NCI-H1417 treated with DMSO at 0.1 percent for 48 hours (cell line): ENCODE results near the gene CDC14A.
"Not testable (repeated sequence)": the region's sequence is repeated elsewhere in the genome, so short reads cannot be mapped to it uniquely, and the experiment has no call there.

Experiments
- DNase-seq: peaks from one replicate; lab custom pipeline; 2025; lab: John Stamatoyannopoulos, UW

CDC14A gene

GRCh38 chr1:100404821-100405220 lies 52.5 kb downstream of the CDC14A start:
- DNase-seq, result no peak

DNA sequence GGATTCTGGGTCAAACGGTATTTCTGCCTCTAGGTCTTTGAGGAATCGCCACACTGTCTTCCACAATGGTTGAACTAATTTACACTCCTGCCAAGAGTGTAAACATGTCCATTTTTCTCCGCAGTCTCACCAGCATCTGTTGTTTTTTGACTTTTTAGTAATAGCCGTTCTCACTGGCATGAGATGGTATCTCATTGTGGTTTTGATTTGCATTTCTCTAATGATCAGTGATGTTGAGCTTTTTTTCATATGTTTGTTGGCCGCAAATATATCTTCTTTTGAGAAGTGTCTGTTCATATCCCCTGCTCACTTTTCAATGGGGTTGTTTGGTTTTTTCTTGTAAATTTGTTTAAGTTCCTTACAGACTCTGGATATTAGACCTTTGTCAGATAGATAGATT lies 53.6 kb downstream of the CDC14A start:
- not testable (repeated sequence) for DNase-seq

DNA sequence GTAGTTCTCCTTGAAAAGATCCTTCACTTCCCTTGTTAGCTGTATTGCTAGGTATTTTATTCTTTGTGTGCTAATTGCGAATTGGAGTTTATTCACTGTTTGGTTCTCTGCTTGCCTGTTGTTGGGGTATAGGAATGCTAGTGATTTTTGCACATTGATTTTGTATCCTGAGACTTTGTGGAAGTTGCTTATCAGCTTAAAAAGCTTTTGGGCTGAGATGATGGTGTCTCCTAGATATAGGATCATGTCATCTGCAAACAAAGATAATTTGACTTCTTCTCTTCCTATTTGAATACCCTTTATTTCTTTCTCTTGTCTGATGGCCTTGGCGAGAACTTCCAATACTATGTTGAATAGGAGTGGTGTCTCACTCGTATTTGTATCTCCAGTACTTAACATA lies 55.1 kb downstream of the CDC14A start:
- not testable (repeated sequence) for DNase-seq

DNA sequence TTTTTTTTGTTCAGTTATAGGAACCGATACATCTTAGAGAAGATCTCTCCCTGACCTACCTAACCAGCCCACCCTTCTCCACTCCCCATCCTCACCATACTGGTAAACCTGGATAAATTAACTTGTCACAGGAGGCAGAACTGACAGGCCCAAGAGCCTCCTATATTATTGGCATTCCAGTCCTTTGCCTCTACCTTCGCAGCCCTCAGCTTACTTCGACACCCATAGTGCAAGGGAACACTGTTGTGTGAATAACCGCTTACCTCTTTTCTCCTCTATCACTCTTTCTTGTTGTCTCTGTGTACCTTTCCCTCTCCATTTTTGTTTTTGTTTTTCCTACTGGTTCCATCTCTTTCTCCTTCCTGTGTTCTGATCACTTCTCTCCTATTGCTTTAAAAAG lies 58.7 kb downstream of the CDC14A start:
- no peak for DNase-seq

DNA sequence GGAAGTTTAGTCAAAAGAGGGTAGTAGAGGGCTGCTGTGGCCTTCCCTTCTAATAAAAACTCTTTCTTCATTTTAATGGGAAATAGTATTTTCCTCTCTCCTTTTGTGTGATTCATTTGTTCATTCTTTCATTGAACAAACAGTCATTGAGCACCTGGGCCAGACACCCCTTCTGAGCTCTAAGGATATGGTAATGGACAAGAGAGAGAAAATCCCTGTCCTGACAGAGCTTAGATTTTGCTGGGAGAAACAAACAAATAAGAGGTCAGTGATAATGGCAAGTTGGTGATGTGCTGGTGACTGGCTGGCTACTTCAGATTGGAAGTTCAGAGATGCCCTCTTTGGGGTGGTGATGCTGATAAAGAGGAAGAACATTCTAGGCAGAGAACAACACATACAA lies 59.3 kb downstream of the CDC14A start:
- DNase-seq, result no peak

DNA sequence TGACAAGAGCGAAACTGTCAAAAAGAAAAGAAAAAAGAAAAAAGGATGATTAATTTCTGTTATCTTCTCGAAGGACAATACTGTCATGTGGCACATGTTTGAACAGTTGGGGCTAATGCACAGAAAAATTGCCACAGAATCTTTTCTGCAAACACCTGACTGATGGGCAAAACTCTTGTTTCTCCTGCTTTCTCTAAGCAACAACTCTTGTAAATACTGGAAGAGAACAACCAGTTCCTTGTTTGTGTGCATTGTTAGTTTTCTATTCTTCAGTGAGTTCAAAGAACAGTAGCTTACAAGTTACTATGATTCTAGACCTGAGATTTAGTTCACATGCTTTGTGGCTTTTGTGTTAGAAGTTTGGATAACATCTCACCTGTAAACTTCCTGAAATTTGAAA lies 60.7 kb downstream of the CDC14A start:
- DNase-seq, result no peak

DNA sequence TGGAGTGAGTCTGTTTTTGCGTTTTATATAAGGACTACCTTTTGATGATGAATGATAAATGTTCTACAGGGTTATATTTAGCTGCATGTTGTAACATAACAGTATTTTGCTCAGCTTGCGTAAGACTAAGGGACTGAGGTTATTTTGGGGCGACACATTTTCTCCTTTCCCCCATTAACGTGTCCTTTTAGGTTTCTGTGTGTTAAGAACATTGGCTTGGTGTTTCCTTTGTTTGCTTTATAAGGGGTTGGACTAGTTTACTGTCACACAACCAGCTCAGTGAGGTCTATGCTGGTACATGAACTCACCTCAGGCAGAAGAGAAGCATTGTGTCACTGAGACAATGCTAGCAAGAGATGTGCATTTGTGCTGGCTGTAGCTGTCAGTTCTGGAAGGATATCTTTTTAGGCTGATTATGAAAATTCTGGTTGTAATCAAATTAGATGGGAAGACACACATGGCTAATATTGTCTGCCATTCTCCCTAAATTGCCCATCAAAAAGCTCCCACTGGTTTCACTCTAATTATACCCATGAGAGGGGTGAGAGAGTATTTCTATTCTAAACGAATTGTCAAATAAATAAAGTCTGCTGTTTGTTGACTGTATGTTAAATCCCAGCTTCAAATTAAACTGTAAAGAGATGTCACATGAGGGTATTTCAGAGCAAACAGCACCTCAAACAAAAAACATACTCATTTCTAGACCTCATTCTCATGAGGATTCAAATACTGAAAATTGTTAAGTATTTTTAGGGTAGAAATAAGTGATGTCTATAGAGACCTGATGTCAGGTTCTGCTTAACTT lies 62.6 kb downstream of the CDC14A start:
- peak; percentile 27 for DNase-seq

DNA sequence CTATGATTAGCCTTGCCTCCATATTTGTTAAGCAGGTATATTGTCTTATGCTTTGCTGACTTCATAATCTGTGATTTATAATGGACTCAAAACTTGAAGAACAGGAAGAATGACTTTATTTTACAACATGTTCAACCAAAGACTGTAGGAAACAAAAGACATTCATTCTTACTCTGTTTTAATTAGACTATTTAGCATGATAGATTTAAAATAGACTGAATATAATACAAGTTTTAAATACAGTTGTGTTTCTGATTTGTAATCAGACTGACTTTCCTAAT lies 63.1 kb downstream of the CDC14A start:
- DNase-seq, result no peak

GRCh38 chr1:100419072-100419471 lies 66.8 kb downstream of the CDC14A start:
- DNase-seq, result no peak

DNA sequence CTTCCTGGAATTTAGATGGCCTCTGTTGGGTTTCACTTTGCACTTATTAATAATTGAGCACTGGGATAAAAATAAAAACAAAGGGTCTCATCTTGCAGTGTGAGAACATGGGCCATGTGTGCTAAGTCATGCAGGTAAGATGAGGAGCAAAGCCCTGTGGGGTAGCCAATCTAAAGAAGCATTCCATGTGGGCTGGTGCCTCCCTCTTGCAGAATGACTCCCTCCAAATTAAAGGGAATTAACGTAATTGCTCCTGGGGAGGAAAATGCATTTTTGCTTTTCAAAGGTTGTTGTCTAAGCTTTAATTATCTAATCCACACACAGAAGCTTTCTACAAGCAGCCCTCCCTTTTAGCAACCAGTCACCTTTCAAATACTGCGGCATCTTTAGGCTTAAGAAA lies 69.8 kb downstream of the CDC14A start:
- DNase-seq, result no peak

GRCh38 chr1:100423832-100424337 lies 71.6 kb downstream of the CDC14A start:
- DNase-seq, result no peak

DNA sequence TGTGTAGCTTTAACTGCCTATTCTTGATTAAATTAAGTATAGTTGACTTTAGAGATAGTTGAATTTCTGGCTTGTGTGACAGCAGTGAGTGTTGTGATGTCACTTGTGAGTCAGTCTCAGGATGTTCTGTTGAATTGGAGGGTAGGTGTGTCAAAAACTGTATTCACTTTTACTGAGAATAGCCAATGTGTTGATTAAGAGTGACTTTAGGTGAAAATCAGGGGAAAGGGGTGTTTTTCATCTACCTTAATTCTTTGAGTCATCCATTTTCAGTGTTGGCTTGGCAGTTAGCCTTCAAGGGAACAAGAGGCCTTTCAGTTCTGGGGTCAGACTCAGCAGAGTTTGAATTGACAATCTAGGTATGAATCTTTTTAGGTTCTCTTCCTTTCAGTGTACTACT lies 75.9 kb downstream of the CDC14A start:
- DNase-seq, result no peak

DNA sequence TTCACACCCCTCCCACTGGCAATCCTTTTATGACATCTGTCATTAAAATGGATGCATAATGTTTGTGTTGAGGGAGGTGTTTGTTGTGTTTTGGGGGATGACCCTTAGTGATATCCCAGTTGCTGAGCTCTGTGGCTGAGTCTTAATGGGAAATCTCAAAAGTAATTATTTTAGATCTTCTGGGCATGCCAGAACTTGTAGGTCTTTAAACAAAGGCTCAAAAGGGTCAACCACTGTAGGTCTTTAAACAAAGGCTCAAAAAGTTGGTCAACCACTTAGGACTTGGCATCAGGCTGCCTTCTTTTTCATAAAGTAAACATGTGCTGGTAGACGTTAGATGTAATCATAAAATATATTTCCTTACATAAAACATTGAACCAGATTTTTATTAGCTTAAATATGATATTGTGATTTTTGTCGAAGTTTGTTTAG lies 78.0 kb downstream of the CDC14A start:
- no peak for DNase-seq

GRCh38 chr1:100431954-100432353 lies 79.6 kb downstream of the CDC14A start:
- DNase-seq, result no peak

- DNase-seq, result no peak
These were observed 81.3 kb downstream of the CDC14A start for GRCh38 chr1:100433563-100433962.

GRCh38 chr1:100434831-100435230 lies 82.5 kb downstream of the CDC14A start:
- no peak for DNase-seq

DNA sequence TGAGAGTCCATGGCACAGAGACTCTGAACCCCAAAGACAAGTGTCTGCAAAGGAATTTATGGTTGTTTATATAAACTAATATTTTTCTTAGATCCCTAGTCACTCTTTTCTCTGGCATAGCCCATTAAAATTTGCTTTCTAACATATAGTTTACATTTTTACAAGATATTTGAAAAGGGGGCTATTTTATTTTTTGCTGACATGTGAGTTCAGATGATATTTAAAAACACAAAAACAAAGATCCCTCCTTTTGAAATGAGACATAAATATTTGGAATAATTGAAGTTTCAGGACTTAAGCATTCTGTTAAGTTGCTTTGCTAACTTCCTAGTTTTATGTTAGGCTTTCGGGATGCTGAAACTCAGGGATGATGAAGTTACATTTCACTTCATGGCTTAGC lies 86.1 kb downstream of the CDC14A start:
- DNase-seq, result no peak

DNA sequence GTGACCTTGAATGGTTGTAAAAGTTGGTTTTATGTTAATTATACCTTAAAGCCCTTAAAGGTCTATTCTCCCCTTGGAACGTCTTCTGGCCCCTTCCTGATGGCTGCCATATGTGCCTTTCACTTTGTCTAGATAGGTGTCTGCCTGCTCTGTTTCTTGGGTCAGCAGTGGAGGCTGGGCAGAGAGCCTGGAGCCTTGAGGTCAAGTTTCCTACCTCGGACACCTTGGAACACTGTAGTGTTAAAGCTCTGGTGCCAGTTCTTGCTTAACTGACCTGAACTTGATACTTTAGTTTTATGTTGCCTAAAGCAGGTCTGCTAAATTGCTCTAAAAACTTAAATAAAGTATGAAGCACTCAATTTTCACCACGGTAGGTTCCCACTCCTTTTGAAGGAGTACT lies 86.5 kb downstream of the CDC14A start:
- no peak for DNase-seq

- DNase-seq, result no peak
These were observed 87.9 kb downstream of the CDC14A start for GRCh38 chr1:100440075-100440809.

- DNase-seq, result no peak
These were observed 88.8 kb downstream of the CDC14A start for GRCh38 chr1:100441146-100441545.

DNA sequence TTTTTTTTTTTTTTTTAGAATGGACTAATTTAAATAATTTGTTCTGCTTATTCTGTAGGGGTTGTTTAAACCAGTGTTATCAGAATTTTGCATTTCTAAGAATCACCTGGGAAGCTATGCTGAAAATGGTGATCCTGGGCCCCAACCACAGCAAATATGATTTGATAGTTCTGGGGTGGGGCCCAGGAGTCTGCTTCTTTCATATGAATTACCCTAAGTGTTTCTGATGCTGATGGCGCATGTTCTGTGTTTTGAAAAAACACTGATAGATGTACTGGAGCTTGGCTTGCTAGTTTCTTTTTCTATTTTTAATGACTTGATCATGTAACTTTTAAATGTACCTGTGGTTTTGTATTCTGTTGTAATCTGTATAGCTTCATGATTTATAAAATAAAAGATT lies 89.3 kb downstream of the CDC14A start:
- no peak for DNase-seq

DNA sequence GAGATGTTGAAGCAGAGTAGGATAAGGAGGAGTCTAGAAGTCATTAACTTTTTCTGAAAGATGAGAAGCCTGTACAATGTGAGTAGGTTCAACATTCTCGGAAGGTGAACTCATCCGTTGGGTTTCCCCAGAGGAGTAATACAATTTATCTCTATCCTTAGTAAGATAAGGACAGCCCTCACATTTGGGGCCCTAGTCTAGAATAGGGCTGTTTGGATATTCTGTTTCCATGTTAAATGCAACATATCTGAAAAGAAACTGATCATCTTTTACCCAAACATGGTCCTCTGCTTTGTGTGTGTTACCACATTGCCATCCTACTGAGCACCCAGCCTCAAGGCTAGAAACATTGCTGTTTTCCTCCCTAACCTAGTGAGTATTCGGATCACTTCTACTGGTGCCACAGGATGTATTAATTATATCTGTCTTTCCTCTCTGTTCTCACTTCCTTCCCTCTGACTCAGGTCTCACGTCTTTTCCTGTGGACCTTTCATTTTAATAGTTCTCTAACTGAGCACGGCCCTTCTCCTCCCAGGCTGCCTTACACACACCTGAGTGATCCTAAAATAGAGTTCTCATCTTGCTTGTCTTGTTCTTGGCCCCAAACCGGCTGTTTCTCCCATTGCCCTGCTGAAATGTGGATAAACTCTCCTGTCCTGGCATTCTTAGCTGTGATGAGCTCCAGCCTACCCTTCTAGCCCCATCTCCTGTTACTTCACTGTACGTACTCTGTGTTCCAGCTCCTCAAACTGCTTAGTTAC lies 91.7 kb downstream of the CDC14A start:
- DNase-seq, result no peak

DNA sequence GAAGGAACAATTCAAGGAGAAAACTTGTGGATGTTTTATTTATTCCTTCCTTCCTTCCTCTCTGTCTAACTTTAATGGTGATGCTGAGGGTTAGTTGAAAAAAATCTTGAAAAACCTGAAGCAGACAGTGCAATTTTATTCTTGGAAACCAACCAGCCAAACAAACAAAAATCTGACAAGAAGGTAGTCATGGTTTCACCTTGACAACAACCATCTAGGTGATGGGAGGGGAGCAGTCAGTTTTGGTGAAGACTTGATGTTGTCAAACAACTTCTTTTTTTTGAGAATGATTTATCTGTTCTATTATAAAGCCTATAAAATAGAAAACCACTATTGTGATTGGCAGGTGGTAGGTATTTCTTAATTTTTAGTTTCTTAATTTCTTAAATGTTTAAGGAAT lies 93.3 kb downstream of the CDC14A start:
- no peak for DNase-seq
